SK-N-SH (cell line): ENCODE data around the gene METTL9.
"Not testable (repeated sequence)": the region's sequence is repeated elsewhere in the genome, so short reads cannot be mapped to it uniquely, and the experiment has no call there.

ENCODE experiments used
- CHD2 ChIP-seq: fragments of 150-350 bp; IDR thresholded peaks from 2 replicates; pipeline ENCODE4 v1.6.1; 2018; ENCODE audit warnings: low read length; ENCODE audit not compliant: partially characterized antibody
- GABPA ChIP-seq: IDR thresholded peaks from 2 replicates; pipeline ENCODE4 v1.4.0; 2012; ENCODE audit warnings: low read depth, mild to moderate bottlenecking
- MXI1 ChIP-seq: IDR thresholded peaks from 2 replicates; pipeline ENCODE4 v1.6.1; 2012; ENCODE audit warnings: mild to moderate bottlenecking, low read depth, low read length, improper control_type of control experiment
- SIN3A ChIP-seq: IDR thresholded peaks from 2 replicates; pipeline ENCODE4 v1.6.1; 2012; ENCODE audit warnings: low read depth, mild to moderate bottlenecking, low read length, moderate library complexity, borderline replicate concordance
- SMC3 ChIP-seq: IDR thresholded peaks from 2 replicates; pipeline ENCODE4 v1.6.1; 2012; ENCODE audit warnings: low read depth, low read length, improper control_type of control experiment
- TF ChIP-seq, protein P1 (sequence below): fragments of 200-600 bp; sonication (generic); IDR thresholded peaks from 2 replicates; pipeline ENCODE4 v1.6.1; 2017; ENCODE audit warnings: antibody characterized with exemption, mild to moderate bottlenecking, moderate library complexity
- TF ChIP-seq, protein P2 (sequence below): IDR thresholded peaks from 2 replicates; pipeline ENCODE4 v1.6.1; 2012; ENCODE audit warnings: mild to moderate bottlenecking, low read depth, low read length, moderate library complexity

DNA sequence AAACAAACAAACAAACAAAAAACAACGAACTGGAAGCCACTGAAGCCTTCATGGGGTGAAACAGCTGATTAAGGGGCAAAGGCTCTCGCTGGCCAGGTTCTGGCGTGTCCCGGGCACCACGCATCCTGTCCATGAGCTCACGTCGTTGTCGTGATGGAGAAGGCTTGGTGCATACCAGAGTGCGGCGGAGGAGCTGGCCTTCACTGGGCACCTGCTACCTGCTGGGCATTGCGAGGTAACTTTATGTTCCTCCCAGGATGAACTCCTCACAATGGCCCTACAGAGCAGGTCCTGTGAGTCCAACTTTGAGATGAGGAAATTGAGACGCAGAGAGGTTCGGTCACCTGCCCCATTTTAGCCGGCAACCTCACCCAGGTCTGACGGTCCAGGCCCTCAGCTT lies 43.8 kb upstream of the METTL9 start:
- TF ChIP-seq, protein P1, sequence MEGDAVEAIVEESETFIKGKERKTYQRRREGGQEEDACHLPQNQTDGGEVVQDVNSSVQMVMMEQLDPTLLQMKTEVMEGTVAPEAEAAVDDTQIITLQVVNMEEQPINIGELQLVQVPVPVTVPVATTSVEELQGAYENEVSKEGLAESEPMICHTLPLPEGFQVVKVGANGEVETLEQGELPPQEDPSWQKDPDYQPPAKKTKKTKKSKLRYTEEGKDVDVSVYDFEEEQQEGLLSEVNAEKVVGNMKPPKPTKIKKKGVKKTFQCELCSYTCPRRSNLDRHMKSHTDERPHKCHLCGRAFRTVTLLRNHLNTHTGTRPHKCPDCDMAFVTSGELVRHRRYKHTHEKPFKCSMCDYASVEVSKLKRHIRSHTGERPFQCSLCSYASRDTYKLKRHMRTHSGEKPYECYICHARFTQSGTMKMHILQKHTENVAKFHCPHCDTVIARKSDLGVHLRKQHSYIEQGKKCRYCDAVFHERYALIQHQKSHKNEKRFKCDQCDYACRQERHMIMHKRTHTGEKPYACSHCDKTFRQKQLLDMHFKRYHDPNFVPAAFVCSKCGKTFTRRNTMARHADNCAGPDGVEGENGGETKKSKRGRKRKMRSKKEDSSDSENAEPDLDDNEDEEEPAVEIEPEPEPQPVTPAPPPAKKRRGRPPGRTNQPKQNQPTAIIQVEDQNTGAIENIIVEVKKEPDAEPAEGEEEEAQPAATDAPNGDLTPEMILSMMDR, result not testable (repeated sequence)
- TF ChIP-seq SIN3A, GABPA, CHD2, SMC3, MXI1: not testable (repeated sequence)
- TF ChIP-seq, protein P2, sequence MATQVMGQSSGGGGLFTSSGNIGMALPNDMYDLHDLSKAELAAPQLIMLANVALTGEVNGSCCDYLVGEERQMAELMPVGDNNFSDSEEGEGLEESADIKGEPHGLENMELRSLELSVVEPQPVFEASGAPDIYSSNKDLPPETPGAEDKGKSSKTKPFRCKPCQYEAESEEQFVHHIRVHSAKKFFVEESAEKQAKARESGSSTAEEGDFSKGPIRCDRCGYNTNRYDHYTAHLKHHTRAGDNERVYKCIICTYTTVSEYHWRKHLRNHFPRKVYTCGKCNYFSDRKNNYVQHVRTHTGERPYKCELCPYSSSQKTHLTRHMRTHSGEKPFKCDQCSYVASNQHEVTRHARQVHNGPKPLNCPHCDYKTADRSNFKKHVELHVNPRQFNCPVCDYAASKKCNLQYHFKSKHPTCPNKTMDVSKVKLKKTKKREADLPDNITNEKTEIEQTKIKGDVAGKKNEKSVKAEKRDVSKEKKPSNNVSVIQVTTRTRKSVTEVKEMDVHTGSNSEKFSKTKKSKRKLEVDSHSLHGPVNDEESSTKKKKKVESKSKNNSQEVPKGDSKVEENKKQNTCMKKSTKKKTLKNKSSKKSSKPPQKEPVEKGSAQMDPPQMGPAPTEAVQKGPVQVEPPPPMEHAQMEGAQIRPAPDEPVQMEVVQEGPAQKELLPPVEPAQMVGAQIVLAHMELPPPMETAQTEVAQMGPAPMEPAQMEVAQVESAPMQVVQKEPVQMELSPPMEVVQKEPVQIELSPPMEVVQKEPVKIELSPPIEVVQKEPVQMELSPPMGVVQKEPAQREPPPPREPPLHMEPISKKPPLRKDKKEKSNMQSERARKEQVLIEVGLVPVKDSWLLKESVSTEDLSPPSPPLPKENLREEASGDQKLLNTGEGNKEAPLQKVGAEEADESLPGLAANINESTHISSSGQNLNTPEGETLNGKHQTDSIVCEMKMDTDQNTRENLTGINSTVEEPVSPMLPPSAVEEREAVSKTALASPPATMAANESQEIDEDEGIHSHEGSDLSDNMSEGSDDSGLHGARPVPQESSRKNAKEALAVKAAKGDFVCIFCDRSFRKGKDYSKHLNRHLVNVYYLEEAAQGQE, result not testable (repeated sequence)
